ENCODE data around the gene PTTG1IP.
A peak's percentile ranks its signal among the peaks of the same experiment; 100 is the strongest.
"Not testable (repeated sequence)": the region's sequence is repeated elsewhere in the genome, so short reads cannot be mapped to it uniquely, and the experiment has no call there.

Gene PTTG1IP

GRCh38 chr21:44847261-44848056, 26.0 kb downstream of the PTTG1IP start:
- no peak for DNase-seq (ENCODE audit: low read depth in 2 of 3, low spot score in 1 of 3)

GRCh38 chr21:44846485-44847260, 26.8 kb downstream of the PTTG1IP start:
- DNase-seq (ENCODE audit: low read depth in 2 of 3, low spot score in 1 of 3), result peak in 1 of 3 donors; percentile 27

- DNase-seq (ENCODE audit: low read depth in 2 of 3, low spot score in 1 of 3), result no peak
These were observed 27.3 kb downstream of the PTTG1IP start for GRCh38 chr21:44846224-44846484.

- DNase-seq (ENCODE audit: low read depth in 2 of 3, low spot score in 1 of 3), result peak; percentile 39 to 65 (median 50)
These were observed 27.9 kb downstream of the PTTG1IP start for GRCh38 chr21:44845418-44846223.

- DNase-seq (ENCODE audit: low read depth in 2 of 3, low spot score in 1 of 3), result no peak
These were observed 29.2 kb downstream of the PTTG1IP start for GRCh38 chr21:44844256-44844655.

GRCh38 chr21:44842721-44843445, 30.6 kb downstream of the PTTG1IP start:
- no peak for DNase-seq (ENCODE audit: low read depth in 2 of 3, low spot score in 1 of 3)

GRCh38 chr21:44842087-44842486, 31.4 kb downstream of the PTTG1IP start:
- DNase-seq (ENCODE audit: low read depth in 2 of 3, low spot score in 1 of 3), result no peak

- DNase-seq (ENCODE audit: low read depth in 2 of 3, low spot score in 1 of 3), result no peak
These were observed 32.7 kb downstream of the PTTG1IP start for GRCh38 chr21:44840771-44841170.

- no peak for DNase-seq (ENCODE audit: low read depth in 2 of 3, low spot score in 1 of 3)
These were observed 34.5 kb downstream of the PTTG1IP start for GRCh38 chr21:44838951-44839350.

GRCh38 chr21:44838039-44838895, 35.2 kb downstream of the PTTG1IP start:
- no peak for DNase-seq (ENCODE audit: low read depth in 2 of 3, low spot score in 1 of 3)

- no peak for DNase-seq (ENCODE audit: low read depth in 2 of 3, low spot score in 1 of 3)
These were observed 36.0 kb downstream of the PTTG1IP start for GRCh38 chr21:44837537-44837936.

- no peak for DNase-seq (ENCODE audit: low read depth in 2 of 3, low spot score in 1 of 3)
These were observed 36.6 kb downstream of the PTTG1IP start for GRCh38 chr21:44836666-44837471.

GRCh38 chr21:44836349-44836665, 37.2 kb downstream of the PTTG1IP start:
- DNase-seq (ENCODE audit: low read depth in 2 of 3, low spot score in 1 of 3), result no peak

- no peak for DNase-seq (ENCODE audit: low read depth in 2 of 3, low spot score in 1 of 3)
These were observed 37.9 kb downstream of the PTTG1IP start for GRCh38 chr21:44835647-44835973.

- no peak for DNase-seq (ENCODE audit: low read depth in 2 of 3, low spot score in 1 of 3)
These were observed 38.4 kb downstream of the PTTG1IP start for GRCh38 chr21:44834951-44835646.

GRCh38 chr21:44834231-44834950, 39.1 kb downstream of the PTTG1IP start:
- DNase-seq (ENCODE audit: low read depth in 2 of 3, low spot score in 1 of 3), result no peak

- no peak for DNase-seq (ENCODE audit: low read depth in 2 of 3, low spot score in 1 of 3)
These were observed 39.8 kb downstream of the PTTG1IP start for GRCh38 chr21:44833663-44834062.

- DNase-seq (ENCODE audit: low read depth in 2 of 3, low spot score in 1 of 3), result not testable (repeated sequence)
These were observed 40.8 kb downstream of the PTTG1IP start for GRCh38 chr21:44832516-44833255.

All from stimulated activated CD4-positive, alpha-beta T cell treated with anti-CD3 and anti-CD28 coated beads, Interleukin-12 subunit alpha, Interleukin-12 subunit beta, amount 100 ng/mL, for 48 hours (primary cell).